HCT116 (cell line): ENCODE measurements around the gene CYP3A7. TPM values are rescaled to one million over a fixed set of nuclear protein-coding genes. Genes with fewer than 3 reads are reported as not detected.

Source experiments
- ATAC-seq: fragments of 200-7000 bp; cut with Tn5 transposase; 2 replicates; pipeline ENCODE4 v1.9.1; 2020; ENCODE audit warnings: mild to moderate bottlenecking, moderate library complexity
- BruUV-seq: library from RNA; stranded (reverse); fragments of 400-500 nt; replicated peaks from 2 replicates; lab custom pipeline; 2021; lab: Mats Ljungman, UMichigan
- CTCF ChIA-PET: fragments of 300-600 bp; sonication (Branson Sonifier 250); formaldehyde crosslinking; loops from one replicate; lab custom pipeline; 2021; ENCODE audit warnings: antibody characterized with exemption; lab: Charles Lee
- POLR2A ChIA-PET: fragments of 300-600, 350-600 bp; sonication (Branson Sonifier 250); formaldehyde crosslinking; loops from one replicate; lab custom pipeline; 2021; ENCODE audit warnings: antibody characterized with exemption; lab: Charles Lee
- RAD21 ChIA-PET, 2 experiments: fragments of 300-600 bp; sonication (Branson Sonifier 250); formaldehyde crosslinking; loops; one replicate each; lab custom pipeline; 2023; ENCODE audit warnings: low total read pairs in 2 of 2; ENCODE audit not compliant: uncharacterized antibody in 2 of 2, unreplicated experiment in 2 of 2, low non-redundant PET in 1 of 2; lab: Charles Lee
- DNase-seq: peaks from one replicate; pipeline ENCODE4 v3.0.0-alpha.2; 2010; ENCODE audit warnings: low read depth, low spot score
- H2AFZ ChIP-seq: fragments of 200-600 bp; shearing (Covaris generic), sonication (generic); 2 replicates; pipeline ENCODE4 v1.6.1; 2017; ENCODE audit warnings: low read depth, mixed run types, mixed read lengths, antibody characterized with exemption, low read length; ENCODE audit not compliant: poor library complexity, severe bottlenecking
- H3K27ac ChIP-seq: 2 replicates; pipeline ENCODE4 v1.5.1; 2012; ENCODE audit warnings: low read depth, low read length
- H3K27me3 ChIP-seq: fragments of 200-600 bp; sonication (generic); 2 replicates; pipeline ENCODE4 v1.6.1; 2016; ENCODE audit warnings: mixed run types, low read length, mixed read lengths; ENCODE audit not compliant: insufficient read depth
- H3K36me3 ChIP-seq, 2 experiments: fragments of 200-500 bp in 1 of 2; fragments of 200-600 bp in 1 of 2; sonication (Bioruptor generic) in 1 of 2; sonication (generic) in 1 of 2; 2 replicates each; pipeline versions ENCODE4 v1.5.1 to v1.6.1; 2014 to 2016; ENCODE audit warnings: low read length in 2 of 2, inconsistent platforms in 1 of 2, mixed read lengths in 1 of 2, mixed run types in 1 of 2; ENCODE audit not compliant: insufficient read depth in 2 of 2, control insufficient read depth in 1 of 2
- H3K4me1 ChIP-seq, 2 experiments: fragments of 200-600 bp in 1 of 2; sonication (generic) in 1 of 2; 2 replicates each; pipeline versions ENCODE4 v1.5.1 to v1.6.1; 2012 to 2017; ENCODE audit warnings: low read length in 2 of 2, inconsistent platforms in 1 of 2, mild to moderate bottlenecking in 1 of 2, mixed read lengths in 1 of 2, mixed run types in 1 of 2, moderate library complexity in 1 of 2; ENCODE audit not compliant: insufficient read depth in 2 of 2, control insufficient read depth in 1 of 2
- H3K4me2 ChIP-seq: fragments of 200-600 bp; sonication (generic); 2 replicates; pipeline ENCODE4 v1.6.1; 2017; ENCODE audit warnings: mixed run types, low read length, mixed read lengths
- H3K4me3 ChIP-seq, 2 experiments: fragments of 200-600 bp in 1 of 2; sonication (generic) in 1 of 2; replicated peaks in 1 of 2; 2 replicates each; pipeline ENCODE4 v1.5.1; 2011 to 2016; ENCODE audit warnings: low read length in 2 of 2, control low read depth in 1 of 2, low read depth in 1 of 2, mild to moderate bottlenecking in 1 of 2, mixed read lengths in 1 of 2, mixed run types in 1 of 2
- H3K79me2 ChIP-seq: fragments of 200-600 bp; sonication (generic); 2 replicates; pipeline ENCODE4 v1.6.1; 2017; ENCODE audit warnings: mild to moderate bottlenecking, mixed run types, low read length, moderate library complexity, mixed read lengths; ENCODE audit not compliant: insufficient read depth
- H3K9ac ChIP-seq: fragments of 200-600 bp; sonication (generic); 2 replicates; pipeline ENCODE4 v1.6.1; 2016; ENCODE audit warnings: low read length, mixed read lengths
- H3K9me2 ChIP-seq: fragments of 200-600 bp; sonication (generic), shearing (Covaris generic); 2 replicates; pipeline ENCODE4 v1.6.1; 2017; ENCODE audit warnings: mixed run types, mild to moderate bottlenecking, moderate library complexity; ENCODE audit not compliant: insufficient read depth
- H3K9me3 ChIP-seq, 2 experiments: fragments of 200-500 bp in 1 of 2; fragments of 200-600 bp in 1 of 2; sonication (Bioruptor generic) in 1 of 2; sonication (generic) in 1 of 2; 2 replicates each; pipeline ENCODE4 v1.6.1; 2014 to 2017; ENCODE audit warnings: low read length in 2 of 2, mixed read lengths in 2 of 2, inconsistent platforms in 1 of 2, low read depth in 1 of 2, mild to moderate bottlenecking in 1 of 2, mixed run types in 1 of 2, moderate library complexity in 1 of 2; ENCODE audit not compliant: control insufficient read depth in 1 of 2, insufficient read depth in 1 of 2
- H4K20me1 ChIP-seq: fragments of 200-600 bp; sonication (generic), shearing (Covaris generic); 2 replicates; pipeline ENCODE4 v1.6.1; 2017; ENCODE audit warnings: mixed run types, mild to moderate bottlenecking, moderate library complexity; ENCODE audit not compliant: insufficient read depth
- CBX3 ChIP-seq: IDR thresholded peaks from 2 replicates; pipeline ENCODE4 v1.6.1; 2012; ENCODE audit warnings: low read depth
- CEBPB ChIP-seq: IDR thresholded peaks from 2 replicates; pipeline ENCODE4 v1.6.1; 2012; ENCODE audit warnings: low read depth
- EGR1 ChIP-seq: IDR thresholded peaks from 2 replicates; pipeline ENCODE4 v1.6.1; 2012; ENCODE audit warnings: low read depth
- ELF1 ChIP-seq: IDR thresholded peaks from 2 replicates; pipeline ENCODE4 v1.6.1; 2012; ENCODE audit warnings: low read depth, borderline replicate concordance
- EZH2 ChIP-seq: fragments of 200-600 bp; sonication (generic); IDR thresholded peaks from 2 replicates; pipeline ENCODE4 v1.6.1; 2017; ENCODE audit warnings: antibody characterized with exemption, mixed run types
- EZH2phosphoT487 ChIP-seq: fragments of 200-600 bp; IDR thresholded peaks from 2 replicates; pipeline ENCODE4 v1.6.1; 2018; ENCODE audit warnings: antibody characterized with exemption, borderline replicate concordance
- POLR2A ChIP-seq: IDR thresholded peaks from 2 replicates; pipeline ENCODE4 v1.7.0; 2011; ENCODE audit warnings: borderline replicate concordance; ENCODE audit not compliant: insufficient read depth, insufficient read length; ENCODE audit errors: extremely low read depth
- POLR2AphosphoS5 ChIP-seq: IDR thresholded peaks from 2 replicates; pipeline ENCODE4 v1.6.1; 2011; ENCODE audit warnings: mild to moderate bottlenecking, low read depth, low read length, moderate library complexity
- RAD21 ChIP-seq: IDR thresholded peaks from 2 replicates; pipeline ENCODE4 v1.6.1; 2012; ENCODE audit warnings: low read depth, mild to moderate bottlenecking
- REST ChIP-seq: IDR thresholded peaks from 2 replicates; pipeline ENCODE4 v1.6.1; 2012; ENCODE audit warnings: low read depth
- SP1 ChIP-seq: IDR thresholded peaks from 2 replicates; pipeline ENCODE4 v1.6.1; 2012; ENCODE audit warnings: low read depth
- TCF7L2 ChIP-seq: IDR thresholded peaks from 2 replicates; pipeline ENCODE4 v1.7.0; 2011; ENCODE audit warnings: borderline replicate concordance, inconsistent platforms; ENCODE audit not compliant: insufficient read depth, insufficient read length; ENCODE audit errors: extremely low read depth
- YY1 ChIP-seq: IDR thresholded peaks from 2 replicates; pipeline ENCODE4 v1.6.1; 2011; ENCODE audit warnings: low read length, low read depth, moderate library complexity, mild to moderate bottlenecking; ENCODE audit not compliant: insufficient replicate concordance; ENCODE audit errors: extremely low read depth
- ZFX ChIP-seq: fragments of 450-650 bp; IDR thresholded peaks from 2 replicates; pipeline ENCODE4 v1.6.1; 2017
- ZNF274 ChIP-seq: fragments of 200-500 bp; sonication (Bioruptor generic); IDR thresholded peaks from 2 replicates; pipeline ENCODE4 v1.6.1; 2014; ENCODE audit warnings: mild to moderate bottlenecking, low read depth, low read length, inconsistent platforms
- intact Hi-C: fragments of 100-400 bp; cut with micrococcal nuclease; formaldehyde crosslinking; loops from 2 replicates; pipeline ENCODE4 v1.10.0; 2022
- total RNA-seq: library from RNA; stranded (reverse); gene quantifications from one replicate; pipeline ENCODE4 v1.2.1, GENCODE V29; 2021; ENCODE audit not compliant: unreplicated experiment

The CYP3A7 gene
- total RNA-seq, 1 experiment from 2014 or later = not detected

DNA sequence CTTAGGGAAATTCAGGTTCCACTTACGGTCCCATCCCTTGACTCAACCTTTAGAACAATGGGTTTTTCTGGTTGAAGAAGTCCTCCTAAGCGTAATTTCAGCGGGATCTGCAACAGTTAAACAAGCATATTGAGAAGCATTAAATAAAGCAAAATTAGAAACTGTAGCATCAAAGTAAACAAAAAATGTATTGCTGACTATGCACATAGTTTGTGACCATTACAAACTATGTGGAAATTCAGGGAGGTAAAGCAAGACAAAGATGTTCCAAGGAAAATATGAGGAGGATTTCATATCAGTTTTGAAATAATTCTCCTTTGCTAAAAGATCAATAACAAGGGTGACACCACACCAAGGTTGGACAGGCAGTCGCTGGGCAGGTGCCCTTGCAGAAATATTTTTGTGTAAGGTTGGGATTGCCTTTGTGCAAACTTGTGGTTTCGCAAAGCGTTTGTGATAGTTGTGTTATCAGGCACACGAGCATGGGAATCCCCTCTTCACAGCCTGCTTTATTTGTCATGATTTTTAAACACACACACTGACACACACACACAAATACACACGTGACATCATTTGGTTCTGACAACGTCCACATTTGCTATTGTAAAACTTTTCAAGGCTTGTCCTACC lies 49.8 kb downstream of the CYP3A7 start:
- no peak for ATAC-seq
- RAD21 ChIA-PET = no interaction called here
- POLR2A ChIA-PET = no interaction called here
- no peak overlapping the region for H3K27ac ChIP-seq
- BruUV-seq = no TSS peak
- H3K79me2 ChIP-seq = no peaks in the 10 kb centered on the region
- DNase-seq = no peak
- H3K4me3 ChIP-seq = no peak overlapping the region
- no peaks in the 10 kb centered on the region for H3K4me1 ChIP-seq
- H3K9ac ChIP-seq = no peak overlapping the region
- no peaks in the 10 kb centered on the region for H3K27me3 ChIP-seq
- CTCF ChIA-PET = no interaction called here
- no peak overlapping the region for H2AFZ ChIP-seq
- H4K20me1 ChIP-seq = no peaks in the 10 kb centered on the region
- no peaks in the 10 kb centered on the region for H3K9me2 ChIP-seq
- peaks cover 0 to 4% of the 10 kb centered on the region in 2 experiments; a peak in 1 of 4 replicates for H3K9me3 ChIP-seq
- H3K4me2 ChIP-seq = no peak overlapping the region
- no peaks in the 10 kb centered on the region for H3K36me3 ChIP-seq
- intact Hi-C loops = no loop called here
- no peak for TF ChIP-seq TCF7L2
- no peak for TF ChIP-seq YY1
- no peak for TF ChIP-seq POLR2A
- TF ChIP-seq CBX3 = no peak
- TF ChIP-seq CEBPB = no peak
- no peak for TF ChIP-seq EGR1
- no peak for TF ChIP-seq ELF1
- TF ChIP-seq EZH2phosphoT487 = no peak
- no peak for TF ChIP-seq REST
- TF ChIP-seq EZH2 = no peak
- no peak for TF ChIP-seq ZNF274
- TF ChIP-seq RAD21 = no peak
- TF ChIP-seq SP1 = no peak
- no peak for TF ChIP-seq ZFX
- no peak for TF ChIP-seq POLR2AphosphoS5
